Mammary epithelial cell (primary cell): ENCODE results near the gene ITGB2.
"Not testable (repeated sequence)": the region's sequence is repeated elsewhere in the genome, so short reads cannot be mapped to it uniquely, and the experiment has no call there.

Experiments used
- EZH2 ChIP-seq: IDR thresholded peaks from 2 replicates; pipeline ENCODE4 v1.6.1; 2012; ENCODE audit warnings: low read length, inconsistent platforms, borderline replicate concordance
- TF ChIP-seq, protein P1 (sequence below), 2 donors: IDR thresholded peaks in 1 of 2; conservative IDR thresholded peaks in 1 of 2; 2 replicates each; pipeline ENCODE4 v1.5.1; 2011 to 2012; ENCODE audit warnings: inconsistent platforms in 2 of 2, low read length in 2 of 2, mild to moderate bottlenecking in 2 of 2, control low read depth in 1 of 2, low read depth in 1 of 2; ENCODE audit not compliant: insufficient read depth in 1 of 2; ENCODE audit errors: extremely low read depth in 1 of 2

DNA sequence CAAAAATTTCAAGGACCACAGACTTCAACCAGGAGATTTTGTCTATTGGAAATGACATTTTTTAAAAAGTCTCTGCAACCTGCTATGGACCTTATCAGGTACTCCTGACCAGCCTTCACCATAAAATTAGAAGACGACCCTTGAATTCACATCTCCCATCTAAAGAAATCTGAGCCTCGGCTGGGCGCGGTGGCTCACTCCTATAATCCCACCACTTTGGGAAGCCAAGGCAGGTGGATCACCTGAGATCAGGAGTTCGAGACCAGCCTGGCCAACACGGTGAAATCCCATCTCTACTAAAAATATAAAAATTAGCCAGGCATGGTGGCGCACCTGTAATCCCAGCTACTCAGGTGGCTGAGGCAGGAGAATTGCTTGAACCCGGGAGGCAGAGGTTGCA, 41.5 kb downstream of the ITGB2 start:
- not testable (repeated sequence) for TF ChIP-seq EZH2
- TF ChIP-seq, protein P1, sequence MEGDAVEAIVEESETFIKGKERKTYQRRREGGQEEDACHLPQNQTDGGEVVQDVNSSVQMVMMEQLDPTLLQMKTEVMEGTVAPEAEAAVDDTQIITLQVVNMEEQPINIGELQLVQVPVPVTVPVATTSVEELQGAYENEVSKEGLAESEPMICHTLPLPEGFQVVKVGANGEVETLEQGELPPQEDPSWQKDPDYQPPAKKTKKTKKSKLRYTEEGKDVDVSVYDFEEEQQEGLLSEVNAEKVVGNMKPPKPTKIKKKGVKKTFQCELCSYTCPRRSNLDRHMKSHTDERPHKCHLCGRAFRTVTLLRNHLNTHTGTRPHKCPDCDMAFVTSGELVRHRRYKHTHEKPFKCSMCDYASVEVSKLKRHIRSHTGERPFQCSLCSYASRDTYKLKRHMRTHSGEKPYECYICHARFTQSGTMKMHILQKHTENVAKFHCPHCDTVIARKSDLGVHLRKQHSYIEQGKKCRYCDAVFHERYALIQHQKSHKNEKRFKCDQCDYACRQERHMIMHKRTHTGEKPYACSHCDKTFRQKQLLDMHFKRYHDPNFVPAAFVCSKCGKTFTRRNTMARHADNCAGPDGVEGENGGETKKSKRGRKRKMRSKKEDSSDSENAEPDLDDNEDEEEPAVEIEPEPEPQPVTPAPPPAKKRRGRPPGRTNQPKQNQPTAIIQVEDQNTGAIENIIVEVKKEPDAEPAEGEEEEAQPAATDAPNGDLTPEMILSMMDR (conservative IDR thresholded peaks at IDR 0.05 in 1 of 2, IDR thresholded peaks at IDR 0.05 in 1 of 2; ENCODE audit: extremely low read depth in 1 of 2, insufficient read depth in 1 of 2, low read depth in 1 of 2, low read length in 2 of 2), result not testable (repeated sequence)
